Psoas muscle (tissue), 8 donors: ENCODE data around the gene SORBS2. TPM values are rescaled to one million over a fixed set of nuclear protein-coding genes. Genes with fewer than 3 reads are reported as not detected.

Experiments
- ATAC-seq, 4 donors: fragments of 200-7000 bp; cut with Tn5 transposase; one replicate each; pipeline ENCODE4 v1.9.1; 2020; ENCODE audit warnings: moderate library complexity in 3 of 4, mild to moderate bottlenecking in 2 of 4
- DNase-seq, 2 donors: peaks; one replicate each; pipeline ENCODE4 v3.0.0-alpha.2; 2020
- H3K27ac ChIP-seq: fragments of 200-600 bp; one replicate; pipeline ENCODE4 v1.8.0; 2022
- H3K27me3 ChIP-seq, 3 donors: fragments of 200-600 bp in 1 of 3; one replicate each; pipeline versions ENCODE4 v1.6.1 to v1.8.0; 2013 to 2022; ENCODE audit warnings: low read length in 2 of 3, mild to moderate bottlenecking in 2 of 3, moderate library complexity in 1 of 3; ENCODE audit not compliant: insufficient read depth in 3 of 3
- H3K36me3 ChIP-seq, 2 donors: fragments of 200-600 bp in 1 of 2; one replicate each; pipeline versions ENCODE4 v1.6.1 to v1.8.0; 2013 to 2022; ENCODE audit warnings: low read depth in 1 of 2, mild to moderate bottlenecking in 1 of 2, moderate library complexity in 1 of 2; ENCODE audit not compliant: insufficient read depth in 1 of 2
- H3K4me1 ChIP-seq: fragments of 200-600 bp; one replicate; pipeline ENCODE4 v1.8.0; 2022
- H3K4me3 ChIP-seq: fragments of 200-600 bp; one replicate; pipeline ENCODE4 v1.8.0; 2022; ENCODE audit warnings: mild to moderate bottlenecking
- H3K9me3 ChIP-seq: fragments of 200-600 bp; one replicate; pipeline ENCODE4 v1.8.0; 2022
- CTCF ChIP-seq: fragments of 200-600 bp; IDR thresholded peaks from one replicate; pipeline ENCODE4 v1.8.0; 2022; ENCODE audit warnings: antibody characterized with exemption
- WGBS, 3 donors: extraction: QIAGEN DNeasy Blood & Tissue Kit; methylation state at CpG; one replicate each; pipeline versions ENCODE4 v1.1.6 to v1.1.7; 2013; 5-methylcytosine and 5-hydroxymethylcytosine counted together
- intact Hi-C, 2 donors: fragments of 100-400 bp; cut with DNase I; formaldehyde crosslinking; loops; one replicate each; pipeline versions ENCODE4 v1.11.0 to v1.14.2; 2022
- polyA plus RNA-seq, 3 donors: library from polyadenylated mRNA; stranded (reverse); fragments of 200-250 nt; gene quantifications; one replicate each; pipeline ENCODE4 v1.2.3, GENCODE V29; 2013
- total RNA-seq, 4 donors: library from RNA; stranded (reverse); fragmentation: NEBNext Ultra II Directional in 2 of 4; extraction: Animal tissue kit (Norgen Biotek cat#: 25700) in 2 of 4; gene quantifications; one replicate each; pipeline versions ENCODE4 v1.2.1 to v1.2.4, GENCODE V29; 2021 to 2023
- donor health status: healthy with polysubstance abuse.
- donor health status: DM: no; HTN: no; CAD: no; lungs with moderate emphysema.
- donor health status: Bipolar disorder and iron deficiency.
- donor health status: healthy.
- donor health status: DM: yes; HTN: yes; CAD: no.
- donor health status: DM: no; HTN: no; CAD: no.
- donor health status: DM: no; HTN: no; CAD: no.
- donor health status: DM: yes; HTN: yes; CAD: no.

SORBS2 gene
- total and polyA plus RNA-seq, 7 donors = 2.5 to 30.4 (median 7.2) TPM

DNA sequence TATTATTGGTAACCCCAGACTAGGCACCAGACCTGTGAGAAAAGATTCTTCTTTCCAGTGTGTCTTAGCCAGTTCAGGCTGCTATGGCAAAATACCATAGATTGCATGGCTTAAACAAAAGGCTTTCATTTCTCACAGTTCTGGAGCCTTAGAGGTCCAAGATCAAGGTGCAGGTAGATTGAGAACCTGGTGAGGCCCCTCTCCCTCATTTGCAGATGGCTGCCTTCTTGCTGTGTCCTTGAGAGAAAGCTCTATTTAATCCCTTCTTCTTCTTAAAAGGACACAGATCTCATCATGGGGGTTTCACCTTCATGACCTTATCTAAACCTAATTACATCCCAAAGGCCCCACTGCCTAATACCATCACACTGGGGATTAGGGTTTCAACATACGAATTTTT is 273.2 kb downstream of the SORBS2 start:
- H3K4me3 ChIP-seq = no peak overlapping the region
- TF ChIP-seq CTCF = no peak
- H3K36me3 ChIP-seq = peaks cover 0 to 6% of the 10 kb centered on the region in 2 donors
- H3K4me1 ChIP-seq = peaks cover 11% of the 10 kb centered on the region
- H3K27ac ChIP-seq = no peak overlapping the region
- ATAC-seq (no peak), DNase-seq (no peak)
- intact Hi-C loops = loop anchor here in 1 of 2 donors (5.0 kb wide), 1 partner anchor 33 kb away; no protein-coding TSS in a partner anchor
- WGBS, 3 donors = 44 to 56% (median 45%) methylated on average over 1 of the region's 1 CpG
- H3K9me3 ChIP-seq = no peaks in the 10 kb centered on the region
- H3K27me3 ChIP-seq = no peaks in the 10 kb centered on the region

DNA sequence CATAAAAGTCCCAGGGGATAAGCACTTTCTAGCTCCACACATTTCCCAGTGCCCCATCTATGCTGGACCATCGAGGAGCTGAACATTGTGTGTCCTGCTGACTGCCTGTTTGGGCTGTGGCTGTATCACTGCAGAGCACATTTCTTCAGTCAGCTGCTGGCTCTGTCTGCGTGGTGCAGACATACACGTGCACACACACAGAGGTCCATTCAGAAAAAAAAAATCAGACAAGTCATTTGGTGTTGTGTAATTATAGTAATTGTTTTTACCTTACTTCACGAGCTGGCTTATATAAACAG is 275.6 kb downstream of the SORBS2 start:
- H3K27me3 ChIP-seq = no peaks in the 10 kb centered on the region
- intact Hi-C loops = loop anchor here in 1 of 2 donors (5.0 kb wide), 1 partner anchor 36 kb away; no protein-coding TSS in a partner anchor

DNA sequence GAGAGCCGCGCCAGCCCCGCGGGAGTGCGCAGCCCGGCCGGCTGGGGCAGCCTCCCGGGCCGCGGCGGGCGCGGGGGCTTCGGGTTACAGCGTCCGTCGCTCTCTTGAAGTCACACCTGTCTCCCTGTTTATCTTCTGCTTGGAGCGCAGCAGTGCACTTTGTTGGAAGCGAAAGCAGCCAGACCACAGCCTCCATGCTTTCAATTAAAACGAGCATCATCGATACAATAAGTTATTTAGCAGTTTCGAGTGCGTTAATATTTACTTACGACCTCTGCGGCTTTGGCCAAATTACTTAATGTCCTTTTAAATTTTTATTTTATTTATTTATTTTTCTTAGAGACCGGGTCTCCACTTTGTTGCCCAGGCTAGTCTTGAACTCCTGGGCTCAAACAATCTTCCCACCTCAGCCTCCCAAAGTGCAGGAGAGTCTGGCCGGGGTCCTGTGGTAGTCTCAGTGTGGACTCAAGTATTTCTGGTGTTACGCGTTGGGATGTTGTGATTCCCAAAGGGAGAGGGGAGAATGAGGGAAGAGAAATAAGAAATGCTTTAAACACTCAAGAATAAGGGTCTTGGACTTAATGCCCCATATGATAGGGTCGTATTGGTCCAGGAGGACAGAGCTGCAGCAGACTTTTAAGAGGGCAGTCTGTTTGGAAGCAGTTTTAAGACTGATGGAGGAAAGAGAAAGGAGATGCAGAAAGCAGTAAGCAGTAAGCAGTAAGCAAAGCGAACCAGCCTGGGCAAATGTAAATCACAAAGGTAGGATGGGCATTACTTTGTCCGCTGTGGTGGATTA is 276.2 kb downstream of the SORBS2 start:
- H3K27me3 ChIP-seq = no peaks in the 10 kb centered on the region
- H3K9me3 ChIP-seq = no peaks in the 10 kb centered on the region
- intact Hi-C loops = loop anchor here (2.0 to 5.0 kb wide), 2 partner anchors 36 to 37 kb away; no protein-coding TSS in a partner anchor
- H3K36me3 ChIP-seq = peaks cover 0 to 30% of the 10 kb centered on the region in 2 donors
- WGBS, 3 donors = 4 to 9% (median 5%) methylated on average over 28 to 32 of the region's 32 CpGs
- DNase-seq = no peak
- H3K27ac ChIP-seq = peak overlapping the region; percentile 99
- H3K4me1 ChIP-seq = peaks cover 5% of the 10 kb centered on the region
- peak; percentile 77 to 87 (median 82) for ATAC-seq
- no peak for TF ChIP-seq CTCF
- H3K4me3 ChIP-seq = peak overlapping the region; percentile 90

More for the DNA sequence above, 275.6 kb downstream of the SORBS2 start:
- 8 to 12% (median 8%) methylated on average over 4 of the region's 4 CpGs for WGBS, 3 donors
- peaks cover 10% of the 10 kb centered on the region for H3K4me1 ChIP-seq
- peak; percentile 38 to 49 (median 44) for ATAC-seq
- H3K9me3 ChIP-seq = no peaks in the 10 kb centered on the region
- peak overlapping the region; percentile 90 for H3K4me3 ChIP-seq
- H3K36me3 ChIP-seq = peaks cover 0 to 26% of the 10 kb centered on the region in 2 donors
- TF ChIP-seq CTCF = no peak
- peak; percentile 43 to 62 for DNase-seq
- peak overlapping the region; percentile 99 for H3K27ac ChIP-seq
